Type B pancreatic cell (in vitro differentiated cells): ENCODE measurements around the gene CDC45. TPM values are rescaled to one million over a fixed set of nuclear protein-coding genes. Genes with fewer than 3 reads are reported as not detected.

Source experiments
- DNase-seq: peaks from one replicate; pipeline ENCODE4 v3.0.0; 2021; ENCODE audit warnings: mixed read lengths; ENCODE audit not compliant: unreplicated experiment; ENCODE audit errors: extremely low spot score
- H3K27ac Mint-ChIP-seq: 2 replicates; pipeline ENCODE4 v1.8.0; 2021; ENCODE audit warnings: mild to moderate bottlenecking, mixed read lengths
- H3K27me3 Mint-ChIP-seq: 2 replicates; pipeline ENCODE4 v1.8.0; 2021; ENCODE audit warnings: mixed read lengths
- H3K36me3 Mint-ChIP-seq: 2 replicates; pipeline ENCODE4 v1.8.0; 2021; ENCODE audit warnings: mixed read lengths
- H3K4me1 Mint-ChIP-seq: one replicate; pipeline ENCODE4 v1.8.0; 2021; ENCODE audit warnings: mixed read lengths; ENCODE audit not compliant: unreplicated experiment
- H3K4me3 Mint-ChIP-seq: 2 replicates; pipeline ENCODE4 v1.8.0; 2021; ENCODE audit warnings: mild to moderate bottlenecking, mixed read lengths
- H3K9me3 Mint-ChIP-seq: 2 replicates; pipeline ENCODE4 v1.8.0; 2021; ENCODE audit warnings: mixed read lengths
- CTCF ChIP-seq: fragments of 200-600 bp; sonication (generic); conservative IDR thresholded peaks from 2 replicates; pipeline ENCODE4 v1.5.0; 2021; ENCODE audit warnings: antibody characterized with exemption, mild to moderate bottlenecking
- total RNA-seq: library from RNA; stranded (reverse); gene quantifications from 2 replicates; pipeline ENCODE4 v1.2.1, GENCODE V29; 2021; ENCODE audit warnings: low replicate concordance

Gene CDC45
- total RNA-seq, 1 donor from 2014 or later = 19.0 TPM

GRCh38 chr22:19499880-19500242, 20.1 kb downstream of the CDC45 start:
- H3K4me3 Mint-ChIP-seq = no peak overlapping the region
- no peak overlapping the region for H3K27ac Mint-ChIP-seq
- H3K36me3 Mint-ChIP-seq = no peaks in the 10 kb centered on the region
- no peaks in the 10 kb centered on the region for H3K4me1 Mint-ChIP-seq
- no peaks in the 10 kb centered on the region for H3K9me3 Mint-ChIP-seq
- DNase-seq = no peak
- TF ChIP-seq CTCF = no peak
- no peaks in the 10 kb centered on the region for H3K27me3 Mint-ChIP-seq

DNA sequence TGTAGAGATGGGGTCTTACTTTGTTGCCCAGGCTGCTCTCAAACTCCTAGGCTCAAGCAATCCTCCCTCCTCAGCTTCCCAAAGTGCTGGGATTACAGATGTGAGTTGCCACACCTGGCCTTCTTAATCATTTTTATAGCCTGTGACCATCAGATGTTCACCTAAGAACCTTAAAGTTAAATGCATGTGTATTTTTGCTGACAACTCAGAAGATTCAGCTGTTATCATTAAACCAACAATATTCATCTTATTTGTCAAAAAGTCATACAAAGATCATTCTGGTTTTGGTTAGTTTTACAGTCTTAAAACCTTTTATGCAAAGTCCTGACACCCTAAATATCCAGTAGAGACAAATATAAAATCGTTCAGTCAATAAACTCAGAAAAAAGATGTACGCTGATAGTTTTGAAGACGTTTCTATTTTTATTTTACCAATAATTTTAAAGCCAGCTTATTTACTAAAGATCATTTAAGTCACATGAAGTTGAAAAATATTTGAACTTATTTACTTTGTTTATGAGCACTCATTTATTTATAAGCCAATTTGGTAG, 22.3 kb downstream of the CDC45 start:
- H3K4me1 Mint-ChIP-seq = no peaks in the 10 kb centered on the region
- no peak overlapping the region for H3K27ac Mint-ChIP-seq
- DNase-seq = no peak

GRCh38 chr22:19503367-19503766, 23.6 kb downstream of the CDC45 start:
- Mint-ChIP-seq H3K4me3 (no peak overlapping the region), H3K36me3 (no peaks in the 10 kb centered on the region), H3K4me1 (no peaks in the 10 kb centered on the region), H3K9me3 (no peaks in the 10 kb centered on the region), H3K27me3 (no peaks in the 10 kb centered on the region), H3K27ac (no peak overlapping the region)
- no peak for DNase-seq
- no peak for TF ChIP-seq CTCF

More for the DNA sequence above, 22.3 kb downstream of the CDC45 start:
- H3K36me3 Mint-ChIP-seq = no peaks in the 10 kb centered on the region
- H3K9me3 Mint-ChIP-seq = no peaks in the 10 kb centered on the region
- no peak for TF ChIP-seq CTCF
- no peak overlapping the region for H3K4me3 Mint-ChIP-seq
- H3K27me3 Mint-ChIP-seq = no peaks in the 10 kb centered on the region

DNA sequence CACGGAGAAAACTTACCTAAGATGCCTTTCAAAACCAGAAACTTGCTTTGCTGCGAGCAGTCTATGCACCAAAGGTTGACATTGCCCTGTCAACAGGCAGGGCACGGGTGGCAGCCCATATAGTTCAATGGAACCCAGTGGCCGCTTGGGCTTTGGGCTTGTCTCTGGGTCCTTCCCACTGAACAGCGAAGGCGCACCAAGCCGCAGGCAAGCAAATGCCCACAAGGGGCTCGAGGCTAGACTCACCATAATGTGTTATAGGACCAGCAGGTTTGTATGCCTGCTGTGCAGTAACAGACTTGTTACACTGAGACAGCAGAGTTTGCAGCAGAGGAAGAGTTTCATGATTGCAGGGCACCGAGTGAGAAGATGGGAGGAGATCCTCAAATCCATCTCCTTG, 24.1 kb downstream of the CDC45 start:
- Mint-ChIP-seq H3K4me1 (no peaks in the 10 kb centered on the region), H3K27me3 (no peaks in the 10 kb centered on the region), H3K9me3 (no peaks in the 10 kb centered on the region), H3K4me3 (no peak overlapping the region), H3K36me3 (no peaks in the 10 kb centered on the region), H3K27ac (no peak overlapping the region)
- peak; percentile 59 for DNase-seq
- TF ChIP-seq CTCF = no peak

DNA sequence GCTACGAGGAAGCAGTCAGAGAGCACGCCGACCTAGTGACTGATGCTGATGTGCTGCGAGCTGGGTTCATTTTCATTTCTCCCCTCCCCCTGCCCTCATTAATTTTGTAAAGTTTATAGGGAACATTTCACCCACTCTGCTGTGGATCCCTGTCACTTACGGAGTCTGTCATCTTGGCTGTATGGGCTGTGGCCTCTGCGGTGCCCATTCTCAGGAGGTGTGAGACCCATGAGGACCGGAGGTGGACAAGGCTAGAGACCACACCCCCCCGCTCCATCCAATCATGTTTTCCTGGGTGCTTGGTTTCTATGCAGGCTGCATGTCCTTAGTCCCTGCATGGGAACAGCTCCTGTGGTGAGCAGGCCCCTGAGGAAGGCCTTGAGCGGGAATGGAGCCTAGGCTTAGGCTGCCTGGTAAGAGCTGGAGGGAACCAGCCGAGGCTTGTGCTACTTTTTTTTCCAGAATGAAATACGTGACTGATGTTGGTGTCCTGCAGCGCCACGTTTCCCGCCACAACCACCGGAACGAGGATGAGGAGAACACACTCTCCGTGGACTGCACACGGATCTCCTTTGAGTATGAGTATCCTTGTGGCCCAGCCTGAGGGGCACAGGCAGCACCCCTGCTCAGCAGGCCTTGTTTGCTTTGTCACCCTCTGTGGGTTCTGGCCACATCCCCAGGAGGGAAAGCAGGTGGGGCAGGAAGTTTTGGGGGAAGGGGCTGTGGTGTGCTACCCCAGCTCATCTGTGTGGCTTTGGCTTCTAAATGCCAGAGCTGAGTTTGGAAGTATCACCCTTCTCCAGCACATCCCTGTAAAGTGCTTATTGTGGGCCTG, 25.4 kb downstream of the CDC45 start:
- Mint-ChIP-seq H3K9me3 (no peaks in the 10 kb centered on the region), H3K27ac (no peak overlapping the region), H3K4me1 (no peaks in the 10 kb centered on the region), H3K4me3 (no peak overlapping the region), H3K27me3 (no peaks in the 10 kb centered on the region), H3K36me3 (no peaks in the 10 kb centered on the region)
- no peak for TF ChIP-seq CTCF
- no peak for DNase-seq
